HUDEP-2 (cell line): ENCODE measurements around the gene ATG2B.
"Not testable (repeated sequence)": the region's sequence is repeated elsewhere in the genome, so short reads cannot be mapped to it uniquely, and the experiment has no call there.

ENCODE experiments used
- DNase-seq, 76 experiments: peaks; one replicate each; lab custom pipeline; 2025; ENCODE audit not compliant: unreplicated experiment in 76 of 76; lab: John Stamatoyannopoulos, UW

The ATG2B gene

DNA sequence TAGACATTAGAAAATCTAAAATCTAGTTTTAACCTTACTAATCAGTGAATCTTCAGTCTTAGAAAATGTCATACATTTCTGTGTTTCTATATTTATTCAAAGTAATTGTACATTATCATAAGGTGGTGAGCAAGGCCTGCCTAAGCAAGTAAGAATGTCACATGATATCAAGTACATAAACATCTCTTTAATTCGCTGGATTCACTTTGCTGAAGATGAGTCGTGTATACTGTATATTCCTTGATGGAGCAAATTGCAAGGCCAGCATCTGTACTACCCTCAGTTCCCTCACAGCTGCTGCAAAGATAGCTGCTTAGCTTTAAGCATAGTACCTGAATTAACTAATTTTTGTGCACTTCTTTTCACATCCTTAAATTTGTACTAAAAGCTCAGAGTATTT lies 20.3 kb upstream of the ATG2B start:
- DNase-seq = no peak

DNA sequence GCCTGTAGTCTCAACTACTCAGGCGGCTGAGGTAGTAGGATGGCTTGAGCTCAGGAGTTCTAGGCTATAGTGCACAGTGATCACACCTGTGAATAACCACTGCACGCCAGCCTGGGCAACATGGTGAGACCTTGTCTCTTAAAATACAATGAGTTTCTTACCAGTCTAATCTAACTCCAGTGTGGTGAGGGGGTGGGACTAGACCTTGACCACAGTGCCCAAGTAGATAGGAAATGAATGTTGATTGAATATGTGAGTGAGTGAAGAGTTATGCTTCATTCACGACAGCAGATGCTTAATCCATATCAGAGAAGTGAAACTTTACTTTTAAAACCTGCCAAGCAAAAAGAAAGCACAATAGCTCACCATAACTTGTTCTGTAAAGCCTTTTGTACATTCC lies 17.6 kb upstream of the ATG2B start:
- DNase-seq = no peak

DNA sequence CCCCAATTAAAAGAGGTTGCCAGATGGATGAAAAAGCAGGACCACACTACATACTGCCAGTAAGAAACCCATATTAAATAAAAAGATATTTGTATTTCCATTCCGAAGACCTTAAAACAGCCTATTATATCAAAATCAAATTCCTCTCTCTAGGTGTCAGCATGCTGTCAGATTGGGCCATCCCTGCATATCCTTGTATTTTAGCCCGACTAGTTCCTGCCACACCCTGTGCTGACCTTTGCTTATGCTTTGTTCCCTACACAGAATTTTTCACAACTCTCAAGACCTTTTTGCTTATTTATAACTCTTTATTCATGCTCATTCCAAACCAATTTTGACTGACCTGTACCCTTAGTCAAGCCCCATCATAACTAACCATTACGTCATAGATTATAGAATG lies 13.0 kb upstream of the ATG2B start:
- no peak for DNase-seq

DNA sequence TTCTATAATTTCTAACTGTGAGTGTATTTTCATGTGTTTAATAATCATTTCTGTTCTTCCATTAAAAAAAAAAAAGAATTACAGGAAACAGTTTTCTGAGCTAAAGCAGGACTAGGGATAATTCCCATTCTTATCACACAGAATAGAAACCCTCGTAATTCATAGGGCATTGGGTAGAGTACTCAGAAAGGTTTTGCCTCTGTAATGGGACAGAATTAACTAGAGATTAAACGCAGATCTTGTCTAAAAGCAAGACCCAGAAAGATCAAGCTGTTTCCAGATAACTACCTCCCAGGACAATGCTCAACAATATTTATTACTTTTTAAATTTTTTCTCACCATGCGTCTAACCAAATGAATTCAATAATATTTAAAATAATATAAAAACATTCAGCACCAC lies 10.4 kb upstream of the ATG2B start:
- DNase-seq = no peak

DNA sequence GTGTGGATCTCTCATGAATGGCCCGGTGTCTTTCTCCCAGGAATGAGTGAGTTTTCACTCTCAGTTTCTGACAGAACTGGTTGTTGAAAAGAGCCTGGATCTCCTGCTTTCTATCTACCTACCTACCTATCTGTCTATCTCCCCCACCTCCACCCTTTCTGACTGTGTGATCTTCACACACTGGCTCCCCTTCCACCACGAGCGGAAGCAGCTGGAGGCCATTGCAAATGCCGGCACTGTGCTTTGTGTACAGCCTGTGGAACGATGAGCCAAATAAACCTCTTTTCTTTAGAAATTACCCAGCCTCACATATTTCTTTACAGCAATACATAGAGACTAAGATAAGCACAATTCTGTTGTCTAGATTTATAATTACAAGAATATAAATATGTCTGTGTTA lies 7.4 kb upstream of the ATG2B start:
- DNase-seq = no peak

DNA sequence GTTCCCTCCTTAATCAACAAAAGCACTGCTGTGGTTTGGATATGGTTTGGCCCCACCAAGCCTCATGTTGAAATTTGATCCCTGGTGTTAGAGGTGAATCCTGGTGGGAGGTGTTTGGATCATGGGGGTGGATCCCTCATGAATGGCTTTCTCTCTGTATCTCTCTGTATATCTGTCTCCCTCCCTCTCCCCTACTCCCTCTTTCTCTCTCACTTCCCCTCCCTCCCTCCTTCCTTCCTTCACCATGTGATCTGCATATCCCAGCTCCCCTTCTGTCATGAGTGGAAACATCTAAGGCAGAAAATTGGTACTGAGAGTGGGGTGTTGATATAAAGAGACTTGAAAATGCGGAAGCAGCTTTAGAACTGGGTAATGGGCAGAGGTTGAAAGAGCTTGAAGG lies 5.4 kb upstream of the ATG2B start:
- DNase-seq = no peak

DNA sequence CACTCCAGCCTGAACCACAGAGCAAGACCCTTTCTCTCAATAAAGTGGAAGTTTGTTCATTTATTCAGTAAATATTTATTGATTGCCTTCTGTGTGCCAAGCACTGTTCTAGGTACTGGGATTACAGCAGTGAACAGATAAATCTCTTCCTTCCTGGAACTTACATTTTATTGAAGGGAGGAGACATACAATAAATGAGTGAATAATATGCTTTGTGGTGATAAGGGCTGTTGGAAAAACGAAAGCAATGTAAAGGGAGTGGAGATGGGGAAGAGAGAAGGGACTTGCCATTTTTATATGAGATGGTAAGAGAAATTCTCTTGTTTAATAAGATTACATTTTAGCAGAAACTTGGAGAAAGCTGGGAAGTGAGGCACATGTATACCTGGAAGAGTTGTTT lies 1.8 kb upstream of the ATG2B start:
- DNase-seq = peak in 5 of 76 experiments; percentile 12 to 33 (median 17)

DNA sequence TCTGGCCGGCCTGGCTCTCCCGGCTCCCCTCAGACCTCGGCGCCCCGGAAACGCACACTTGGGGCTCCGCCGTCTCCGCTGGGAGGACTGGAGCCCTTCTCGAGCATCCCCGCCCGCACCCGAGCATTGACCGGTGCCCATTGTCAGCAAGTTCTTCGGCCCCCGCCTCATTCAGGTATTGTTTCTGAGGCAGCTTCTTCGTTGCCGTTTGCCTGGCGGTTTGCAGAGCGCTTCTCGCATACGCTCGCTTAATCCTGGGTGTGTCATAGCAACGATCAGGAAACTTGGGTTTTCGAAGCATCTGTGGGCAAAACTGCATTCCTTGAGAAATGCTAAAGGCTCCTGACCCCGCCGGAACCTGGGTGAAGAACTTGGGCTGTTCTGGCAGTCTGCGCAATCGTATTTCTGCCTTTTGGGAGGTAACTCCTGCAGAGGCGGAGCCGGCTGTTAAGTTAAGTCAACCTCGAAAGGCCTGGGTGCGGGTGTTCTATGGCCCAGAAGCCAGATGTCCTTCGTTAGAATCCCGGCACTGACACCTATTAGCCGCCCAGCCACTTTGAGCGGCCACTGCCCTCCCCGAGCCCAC lies 703 bp upstream of the ATG2B start:
- DNase-seq = peak in 62 of 76 experiments; percentile 4 to 57 (median 36)

DNA sequence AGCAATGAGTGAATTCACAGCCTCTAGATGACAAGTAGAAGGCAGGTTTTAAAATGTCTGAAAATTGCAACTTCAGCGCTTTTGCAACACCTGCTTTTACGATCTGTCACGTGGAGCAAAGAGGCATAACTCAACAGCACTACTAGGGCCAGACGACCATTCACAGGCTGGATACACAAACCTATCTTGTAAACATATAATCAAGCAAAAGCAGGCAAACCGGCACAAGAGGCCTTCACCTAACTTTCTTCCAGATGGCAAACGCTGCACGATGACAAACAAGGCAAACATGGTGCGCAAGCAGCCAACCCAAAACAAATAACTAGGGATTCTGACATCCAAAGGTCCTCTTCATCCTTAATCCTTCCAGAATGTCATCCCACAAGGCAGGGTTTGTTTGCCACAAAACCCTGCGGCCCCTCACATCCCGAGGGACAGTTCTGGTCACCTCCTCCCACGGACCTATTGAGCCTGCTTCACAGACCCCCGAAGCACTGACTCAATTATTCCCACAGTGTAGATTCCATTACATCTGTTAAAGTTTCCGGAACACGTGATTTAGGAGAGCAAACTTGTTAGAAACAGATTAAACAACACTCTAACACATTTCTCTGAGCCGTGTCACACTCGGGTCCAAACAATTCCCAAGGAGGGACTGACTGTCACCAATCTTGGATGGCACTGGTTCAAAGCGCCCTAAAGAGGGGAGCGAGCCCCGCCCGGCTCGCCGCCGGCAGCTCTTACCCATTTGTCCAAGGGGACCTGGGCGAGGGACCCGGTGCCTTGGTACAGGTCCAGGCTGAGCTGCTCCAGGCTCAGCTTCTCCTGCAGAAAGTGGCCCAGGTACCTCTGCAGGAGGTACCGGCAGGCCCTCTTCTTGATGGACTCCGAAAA lies 823 bp downstream of the ATG2B start:
- DNase-seq = peak in 39 of 76 experiments; percentile 3 to 58 (median 26)

DNA sequence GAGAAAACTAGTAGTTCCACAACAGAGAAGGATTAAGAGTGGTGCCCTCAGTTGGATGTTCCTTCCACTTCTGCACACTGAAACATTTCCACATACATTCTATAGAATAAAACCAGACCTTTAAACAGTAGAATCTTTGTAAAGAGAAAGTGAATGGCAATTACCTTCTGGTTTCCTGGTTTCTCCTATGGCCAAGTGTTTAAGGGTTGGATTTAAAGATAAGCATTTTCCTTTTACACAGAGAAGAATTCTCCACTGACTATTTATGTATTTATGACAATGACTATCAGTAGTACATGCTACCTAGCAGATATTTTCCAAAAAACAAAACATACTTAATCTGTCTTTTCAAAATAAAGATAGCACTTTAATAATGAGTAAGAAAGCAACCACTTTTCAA lies 3.2 kb downstream of the ATG2B start:
- no peak for DNase-seq

DNA sequence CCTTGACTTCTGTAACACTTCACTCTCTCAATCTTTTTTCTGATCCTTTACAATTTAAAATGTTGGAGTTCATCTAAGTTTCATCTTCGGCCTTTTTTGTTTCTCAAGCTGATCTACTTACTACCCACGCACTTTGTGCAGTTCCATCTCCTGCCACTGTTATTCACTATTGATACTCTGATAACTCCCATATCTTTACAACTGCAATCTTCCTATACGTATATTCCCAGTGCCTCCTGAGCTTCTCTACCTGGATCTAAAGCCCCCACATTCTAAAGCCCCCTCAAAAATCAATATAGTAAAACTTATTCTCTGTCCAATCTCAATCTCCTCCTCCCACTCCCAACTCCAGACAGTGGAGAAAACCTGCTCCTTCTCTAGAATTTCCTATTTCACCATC lies 5.9 kb downstream of the ATG2B start:
- DNase-seq = no peak

DNA sequence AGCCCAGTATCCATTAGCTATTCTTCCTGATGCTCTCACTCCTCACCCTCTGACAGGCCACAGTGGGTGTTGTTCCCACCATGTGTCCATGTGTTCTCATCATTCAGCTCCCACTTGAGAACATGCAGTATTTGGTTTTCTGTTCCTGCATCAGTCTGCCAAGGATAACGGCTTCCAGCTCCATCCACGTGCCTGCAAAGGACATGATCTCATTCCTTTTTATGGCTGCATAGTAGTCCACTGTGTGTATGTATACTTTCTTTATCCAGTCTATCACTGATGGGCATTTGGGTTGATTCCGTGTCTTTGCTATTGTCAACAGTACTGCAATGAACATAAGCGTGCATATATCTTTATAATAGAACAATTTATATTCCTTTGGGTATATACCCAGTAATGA lies 8.9 kb downstream of the ATG2B start:
- no peak for DNase-seq

DNA sequence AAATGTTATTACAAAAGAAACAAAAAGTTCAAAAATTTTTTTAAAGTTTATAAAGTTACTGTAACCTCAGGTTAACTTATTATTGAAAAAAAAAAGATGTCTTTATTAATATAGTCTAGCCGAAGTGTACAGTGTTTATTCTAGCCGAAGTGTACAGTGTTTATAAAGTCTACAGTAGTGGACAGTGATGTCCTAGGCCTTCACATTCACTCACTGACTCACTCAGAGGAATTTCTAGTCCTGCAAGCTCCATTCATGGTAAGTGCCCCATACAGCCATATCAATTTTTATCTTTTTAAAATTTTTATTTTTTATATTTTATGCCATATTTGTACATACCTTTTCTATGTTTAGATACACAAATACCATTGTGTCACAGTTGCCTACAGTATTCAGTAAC lies 10.4 kb downstream of the ATG2B start:
- no peak for DNase-seq

DNA sequence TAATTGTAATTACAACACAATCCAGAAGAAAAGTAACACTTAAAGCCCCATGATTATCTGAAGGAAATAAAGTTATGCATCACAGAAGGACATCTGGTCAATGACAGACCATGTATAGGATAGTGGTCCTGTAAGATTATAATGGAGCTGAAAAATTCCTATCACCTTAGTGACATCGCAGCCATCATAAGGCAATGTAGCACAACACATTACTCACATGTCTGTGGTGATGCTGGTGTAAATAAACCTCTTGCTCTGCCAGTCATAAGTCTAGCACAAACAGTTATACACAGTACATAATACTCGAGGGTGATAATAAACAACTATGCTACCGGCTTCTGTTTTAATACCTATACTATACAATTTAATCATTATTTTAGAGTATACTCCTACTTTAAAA lies 11.2 kb downstream of the ATG2B start:
- no peak for DNase-seq

DNA sequence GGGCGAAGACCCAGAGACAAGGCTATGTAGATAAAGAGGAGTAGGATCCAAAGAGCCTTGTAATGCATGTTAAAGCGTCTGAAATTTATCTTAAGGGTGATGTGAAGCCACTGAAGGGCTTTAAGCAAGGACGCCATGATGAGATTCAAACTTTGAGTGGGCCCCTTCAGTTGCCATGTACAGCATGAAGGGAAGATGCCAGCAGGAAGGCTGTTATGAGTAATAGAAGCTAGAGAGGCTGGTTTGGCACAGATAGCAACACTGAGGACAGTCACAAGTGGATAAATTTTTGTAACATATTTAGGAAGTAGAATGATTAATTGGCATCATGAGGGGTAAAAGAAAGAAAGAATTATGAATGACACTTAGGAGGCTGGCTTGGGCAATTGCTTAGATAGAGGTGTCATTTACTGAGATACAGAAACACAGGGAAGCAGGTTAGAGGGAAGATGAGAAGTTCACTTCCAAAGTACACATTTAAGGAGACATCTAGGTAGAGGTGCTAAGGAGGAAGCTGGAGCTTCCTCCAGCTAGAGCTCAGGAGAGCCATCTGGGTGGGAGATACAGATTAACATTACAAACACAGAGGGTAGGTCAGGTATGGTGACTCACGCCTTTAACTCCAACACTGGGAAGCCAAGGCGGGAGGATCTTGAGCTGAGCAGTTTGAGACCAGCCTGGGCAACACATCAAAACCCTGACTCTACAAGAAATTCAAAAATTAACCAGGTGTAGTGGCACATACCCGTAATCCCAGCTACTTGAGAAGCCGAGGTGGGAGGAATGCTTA lies 13.7 kb downstream of the ATG2B start:
- DNase-seq = peak in 3 of 76 experiments; percentile 2 to 6 (median 4)

DNA sequence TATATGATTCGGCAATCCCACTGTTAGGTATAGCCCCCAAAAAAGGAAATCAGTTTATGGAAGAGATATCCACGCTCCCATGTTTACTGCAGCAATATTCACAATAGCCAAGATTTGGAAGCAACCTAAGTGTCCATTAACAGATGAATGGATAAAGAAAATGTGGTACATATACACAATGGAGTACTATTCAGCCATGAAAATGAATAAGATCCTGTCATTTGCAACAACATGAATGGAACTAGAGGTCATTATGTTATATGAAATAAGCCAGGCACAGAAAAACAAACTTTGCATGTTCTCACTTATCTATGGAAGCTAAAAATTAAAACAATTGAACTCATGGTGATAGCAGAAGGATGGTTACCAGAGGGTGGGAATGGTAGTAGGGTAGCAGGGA lies 15.2 kb downstream of the ATG2B start:
- DNase-seq = not testable (repeated sequence)

DNA sequence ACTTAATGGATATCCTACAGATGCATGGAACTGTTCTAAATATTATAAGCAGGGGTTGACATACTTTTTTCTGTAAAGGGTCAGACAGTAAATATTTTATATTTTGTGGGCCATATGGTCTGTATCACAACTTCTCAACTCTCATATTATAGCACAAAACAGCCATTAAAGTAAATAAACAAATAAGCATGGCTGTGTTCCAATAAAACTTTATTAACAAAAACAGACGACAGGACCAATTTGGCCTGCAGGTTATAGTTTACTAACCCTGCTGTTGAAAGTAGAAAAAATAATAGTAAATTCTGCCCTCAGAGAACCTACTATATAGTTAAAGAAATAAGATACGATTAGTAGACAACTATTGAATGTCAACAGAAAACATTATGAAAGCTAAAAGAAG lies 17.5 kb downstream of the ATG2B start:
- no peak for DNase-seq

DNA sequence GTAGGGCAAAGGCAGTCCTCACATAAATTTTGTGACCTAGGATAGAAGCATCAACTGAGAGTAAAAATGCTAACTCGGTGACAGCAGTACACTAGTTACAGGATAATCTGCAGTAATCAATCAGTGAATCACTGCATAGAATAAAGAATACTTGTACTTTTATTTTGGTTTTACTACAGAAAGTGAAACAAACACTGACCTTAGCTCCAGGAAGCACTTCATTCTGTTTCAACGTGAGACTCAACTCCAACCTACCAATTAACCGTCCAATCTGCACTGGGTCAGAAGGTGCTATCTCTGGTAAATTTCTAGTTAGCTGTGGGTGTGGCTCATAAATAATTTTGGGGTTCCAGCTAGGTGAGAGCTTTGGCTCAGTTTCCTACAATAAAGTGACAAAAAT lies 21.8 kb downstream of the ATG2B start:
- DNase-seq = no peak

DNA sequence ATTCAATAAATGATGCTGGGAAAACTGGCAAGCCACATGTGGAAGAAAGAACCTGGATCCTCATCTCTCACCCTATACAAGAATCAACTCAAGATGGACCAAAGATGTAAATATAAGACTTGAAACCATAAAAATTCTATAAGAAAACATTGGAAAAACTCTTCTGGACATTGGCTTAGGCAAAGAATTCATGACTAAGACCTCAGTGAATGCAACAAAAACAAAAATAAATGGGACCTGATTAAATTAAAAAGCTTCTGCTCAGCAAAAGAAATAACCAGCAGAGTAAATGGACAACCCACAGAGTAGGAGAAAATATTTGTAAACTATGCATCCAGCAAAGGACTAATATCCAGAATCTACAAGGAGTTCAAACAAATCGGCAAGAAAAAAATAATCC lies 24.6 kb downstream of the ATG2B start:
- no peak for DNase-seq

DNA sequence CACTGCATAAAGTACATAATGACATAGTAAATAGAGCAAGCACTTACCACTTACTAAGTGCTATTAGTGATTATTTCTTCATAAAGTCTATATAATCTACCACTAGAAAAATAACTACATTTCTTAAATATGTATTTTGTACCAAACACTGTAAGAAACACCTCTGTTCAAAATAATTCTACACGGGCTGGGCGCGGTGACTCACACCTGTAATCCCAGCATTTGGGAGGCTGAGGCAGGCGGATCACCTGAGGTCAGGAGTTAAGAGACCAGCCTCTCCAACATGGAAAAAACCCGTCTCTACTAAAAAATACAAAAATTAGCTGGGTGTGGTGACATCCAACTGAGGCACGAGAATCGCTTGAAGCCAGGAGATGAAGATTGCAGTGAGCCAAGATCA lies 38.9 kb downstream of the ATG2B start:
- DNase-seq = no peak

DNA sequence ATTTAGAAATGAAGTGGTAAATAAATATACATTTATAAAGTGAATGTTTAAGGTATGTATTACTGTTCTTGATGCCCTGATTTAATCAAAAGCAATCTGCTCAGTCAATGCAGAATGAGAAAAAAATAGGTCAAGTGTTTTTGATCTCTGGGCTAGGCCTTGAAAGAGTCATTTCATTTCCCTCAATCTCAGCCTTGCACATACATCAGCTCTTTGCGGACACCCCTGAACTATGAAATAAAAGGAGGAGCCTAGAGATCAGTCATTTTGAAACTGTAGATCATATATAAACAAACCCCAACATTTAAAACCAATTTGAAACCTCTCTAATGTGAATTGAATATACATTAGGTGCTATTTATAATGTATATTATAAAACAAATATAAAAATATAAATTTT lies 42.5 kb downstream of the ATG2B start:
- no peak for DNase-seq

DNA sequence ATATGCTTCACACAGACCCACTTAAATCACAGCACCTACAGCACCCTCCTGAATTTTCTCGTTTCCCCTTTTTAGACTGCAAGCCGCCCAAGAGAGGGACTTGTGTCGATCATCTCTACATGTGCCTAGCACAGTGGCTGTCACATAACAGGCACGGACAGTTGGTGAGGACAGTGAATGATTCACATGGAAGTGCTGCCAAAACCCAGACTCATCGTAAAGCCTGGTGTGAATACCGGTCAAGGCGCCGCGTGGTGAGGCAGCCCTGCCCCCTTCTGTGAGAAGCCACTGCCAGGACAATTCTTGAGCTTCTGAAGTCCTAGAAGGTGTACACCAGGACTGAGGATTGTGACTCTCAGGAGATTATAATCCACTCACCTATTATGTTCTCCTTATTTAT lies 44.3 kb downstream of the ATG2B start:
- DNase-seq = no peak
